ENCODE data around the gene MAEL.
"Not testable (repeated sequence)": the region's sequence is repeated elsewhere in the genome, so short reads cannot be mapped to it uniquely, and the experiment has no call there.

MAEL gene

GRCh38 chr1:166978821-166979220, 10.3 kb upstream of the MAEL start:
- DNase-seq (ENCODE audit: low spot score), result no peak

- DNase-seq (ENCODE audit: low spot score), result no peak
Measured at GRCh38 chr1:166980383-166980782, 8.7 kb upstream of the MAEL start.

GRCh38 chr1:166980818-166981217, 8.3 kb upstream of the MAEL start:
- DNase-seq (ENCODE audit: low spot score), result peak; percentile 77

DNA sequence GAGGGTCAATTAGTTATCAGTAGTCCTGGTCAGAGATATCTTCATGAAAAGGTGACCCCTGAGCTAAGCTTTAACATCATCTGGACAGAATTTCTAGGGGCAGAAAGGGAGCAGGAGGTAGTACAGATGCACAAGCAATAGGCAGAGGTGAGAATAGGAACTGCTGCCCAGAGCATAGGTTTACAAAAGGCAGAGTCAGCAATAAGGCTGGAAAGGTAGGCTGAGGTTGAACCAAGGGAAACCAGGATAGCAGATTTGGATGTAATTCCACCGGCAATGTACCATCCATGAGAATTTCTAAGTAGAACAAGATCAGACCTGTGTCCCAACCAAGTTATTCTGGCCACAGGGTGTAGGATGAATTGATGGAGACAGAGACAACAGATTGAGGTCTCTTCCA, 7.5 kb upstream of the MAEL start:
- no peak for DNase-seq (ENCODE audit: low spot score)

GRCh38 chr1:166999075-166999474, 10.0 kb downstream of the MAEL start:
- DNase-seq (ENCODE audit: low spot score), result peak; percentile 70

- DNase-seq (ENCODE audit: low spot score), result no peak
Measured at GRCh38 chr1:166999500-167000055, 10.5 kb downstream of the MAEL start.

DNA sequence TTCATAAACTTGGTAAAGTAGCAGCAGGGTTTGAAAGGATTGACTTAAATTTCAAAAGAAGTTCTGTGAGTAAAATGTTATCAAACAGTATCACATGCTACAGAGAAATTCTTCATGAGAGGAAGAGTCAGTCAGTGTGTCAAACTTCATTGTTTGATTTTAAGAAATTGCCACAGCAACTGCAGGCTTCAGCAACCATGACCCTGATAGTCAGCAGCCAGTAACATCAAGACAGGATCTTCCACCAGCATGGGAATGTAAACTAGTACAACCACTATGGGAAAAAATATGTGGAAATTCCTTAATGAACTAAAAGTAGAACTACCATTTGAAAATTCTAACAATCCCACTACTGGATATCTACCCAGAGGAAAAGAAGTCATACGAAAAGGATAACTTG, 11.5 kb downstream of the MAEL start:
- no peak for DNase-seq (ENCODE audit: low spot score)

DNA sequence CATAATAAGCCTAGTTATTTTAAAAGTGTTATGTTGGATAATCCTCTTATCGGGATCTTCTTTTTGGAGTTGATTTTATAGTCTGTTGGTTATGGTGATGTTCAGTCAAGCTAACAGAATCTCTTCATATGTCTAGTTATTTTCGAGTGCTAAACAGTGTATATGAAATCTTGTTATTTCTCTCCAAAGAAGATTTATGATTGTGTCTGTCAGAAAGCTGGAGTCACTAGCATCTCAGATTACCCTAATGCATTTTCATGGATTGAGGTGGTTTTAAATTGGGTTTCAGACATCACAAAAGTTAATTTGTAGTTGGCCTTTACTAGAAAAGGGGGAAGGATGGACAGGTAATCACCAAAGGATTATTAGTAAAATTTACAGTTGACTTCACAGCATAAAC, 13.3 kb downstream of the MAEL start:
- DNase-seq (ENCODE audit: low spot score), result no peak

GRCh38 chr1:167003711-167004110, 14.6 kb downstream of the MAEL start:
- peak; percentile 80 for DNase-seq (ENCODE audit: low spot score)

DNA sequence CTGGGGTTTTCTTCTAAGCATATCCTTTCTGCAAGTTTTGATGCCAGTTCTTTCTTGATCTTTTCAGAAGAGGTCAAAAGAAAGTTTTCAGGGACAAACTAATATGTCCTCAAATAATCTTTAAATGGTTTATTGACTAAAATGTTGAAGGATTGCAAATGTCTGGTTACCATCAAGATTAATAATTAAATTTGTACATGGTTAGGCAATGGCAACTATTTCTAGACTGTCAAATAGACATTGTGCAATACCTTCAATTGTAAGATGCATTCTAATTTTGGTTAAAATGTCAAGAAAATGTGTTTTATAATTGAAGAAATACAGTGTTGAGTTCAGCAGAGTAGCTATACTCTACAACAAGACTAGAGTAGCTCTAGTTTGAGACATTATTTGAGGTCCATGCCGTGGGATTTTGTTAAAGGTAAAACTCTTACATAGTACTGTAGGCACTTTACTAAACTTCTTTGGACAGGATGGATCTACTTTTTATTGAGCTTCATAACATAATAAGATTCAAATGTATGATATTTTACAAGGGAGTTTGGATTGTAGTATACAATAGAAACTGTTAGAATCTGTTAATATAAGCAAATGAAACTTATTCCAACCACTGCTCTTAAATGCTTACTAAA, 22.6 kb downstream of the MAEL start:
- no peak for DNase-seq (ENCODE audit: low spot score)

DNA sequence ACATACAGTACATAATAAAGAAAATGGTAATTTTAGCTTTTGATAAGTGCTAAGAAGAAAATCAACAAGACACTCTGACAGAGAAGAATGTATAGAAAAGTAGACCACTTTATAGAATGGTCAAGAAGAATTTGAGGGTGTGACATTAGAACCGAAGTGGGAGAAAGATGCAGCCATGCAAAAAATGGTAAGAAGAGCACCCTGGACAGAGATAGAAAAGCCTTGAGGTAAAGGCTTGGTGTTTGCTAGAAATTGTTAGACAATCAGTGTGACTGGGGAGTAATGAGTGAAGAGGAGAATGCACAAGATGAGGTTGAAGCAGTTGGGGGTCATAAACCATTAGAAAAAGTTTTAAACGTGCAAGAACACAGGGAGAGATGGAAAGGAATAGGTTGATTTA, 23.5 kb downstream of the MAEL start:
- DNase-seq (ENCODE audit: low spot score), result no peak

DNA sequence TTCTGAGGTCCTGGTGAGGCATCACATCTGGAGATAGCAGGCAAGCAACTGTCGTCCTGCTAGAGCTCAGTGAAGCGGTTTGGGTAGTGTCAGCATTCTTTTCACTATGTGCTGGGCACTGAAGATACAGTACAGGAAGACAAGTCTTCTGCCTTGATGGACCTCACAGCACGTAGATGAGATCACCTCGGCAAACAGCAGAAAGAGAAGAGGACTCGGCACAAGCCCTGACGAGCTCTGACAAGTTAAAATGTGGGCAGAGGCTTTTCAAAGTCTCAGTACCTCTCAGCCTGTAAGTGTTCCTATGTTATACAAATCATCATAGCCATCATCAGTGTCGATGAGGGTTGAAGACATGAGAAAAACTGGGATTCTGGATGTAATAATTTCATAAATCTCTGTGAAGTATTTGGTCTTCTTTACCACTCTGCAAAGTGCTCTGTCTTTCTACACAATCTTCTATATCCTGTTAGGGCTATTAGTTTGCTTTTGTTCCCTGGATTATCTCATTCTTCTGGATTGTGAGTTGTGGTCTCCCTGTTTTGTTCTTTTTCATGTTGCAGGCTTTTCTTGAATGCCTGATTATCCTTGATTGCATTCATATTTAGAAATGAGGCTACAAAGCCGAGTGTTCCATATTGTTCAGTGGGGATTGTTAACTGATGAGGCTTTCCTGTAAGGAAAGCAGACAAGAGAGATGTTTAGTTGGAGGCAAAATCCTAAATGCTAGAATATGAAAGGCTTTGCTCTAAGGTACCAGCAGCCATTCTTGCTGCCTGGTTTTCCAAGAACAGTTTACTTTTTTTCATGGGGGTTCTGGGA, 24.2 kb downstream of the MAEL start:
- DNase-seq (ENCODE audit: low spot score), result no peak

DNA sequence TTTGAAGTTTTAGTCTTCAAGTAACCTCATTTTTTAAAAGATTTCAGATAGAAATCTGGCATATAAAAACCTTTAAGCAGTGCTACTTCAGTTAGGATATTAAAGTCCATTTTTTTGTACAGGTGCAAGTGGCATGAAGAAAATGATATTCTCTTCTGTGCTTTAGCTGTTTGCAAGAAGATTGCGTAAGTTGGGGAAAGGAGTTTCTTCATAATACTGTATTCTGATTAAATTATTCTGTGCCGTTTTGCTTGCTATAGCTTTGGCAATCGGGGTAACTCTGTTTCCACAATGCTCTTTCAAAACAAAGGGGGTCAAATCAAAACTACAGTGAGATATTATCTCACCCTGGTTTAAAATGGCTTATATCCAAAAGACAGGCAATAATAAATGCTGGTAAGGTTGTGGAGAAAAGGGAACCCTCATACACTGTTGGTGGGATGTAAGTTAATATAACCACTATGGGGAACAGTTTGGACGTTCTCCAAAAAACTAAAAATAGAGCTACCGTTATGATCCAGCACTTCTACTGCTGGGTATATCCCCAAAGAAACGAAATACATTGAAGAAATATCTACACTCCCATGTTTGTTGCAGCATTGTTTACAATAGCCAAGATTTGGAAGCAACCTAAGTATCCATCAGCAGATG, 27.1 kb downstream of the MAEL start:
- DNase-seq (ENCODE audit: low spot score), result no peak

DNA sequence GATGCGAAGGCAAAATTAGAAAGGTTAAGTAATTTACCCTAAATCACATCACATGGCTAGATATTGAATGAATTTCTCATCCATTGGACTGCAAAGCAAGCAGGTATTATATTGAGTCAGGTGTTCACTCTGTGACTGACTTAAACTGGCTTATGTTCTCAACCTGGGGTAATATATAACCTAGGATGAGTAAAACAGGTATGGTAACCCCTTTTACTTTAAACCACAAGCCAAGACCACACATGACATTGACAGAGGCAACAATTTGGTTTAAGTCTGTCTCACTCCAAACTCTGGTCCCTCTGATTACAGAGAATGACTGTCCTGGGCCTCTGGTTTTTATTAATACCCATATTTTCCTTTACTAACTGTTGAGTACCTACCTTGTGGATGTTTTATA, 33.3 kb downstream of the MAEL start:
- DNase-seq (ENCODE audit: low spot score), result peak; percentile 52

DNA sequence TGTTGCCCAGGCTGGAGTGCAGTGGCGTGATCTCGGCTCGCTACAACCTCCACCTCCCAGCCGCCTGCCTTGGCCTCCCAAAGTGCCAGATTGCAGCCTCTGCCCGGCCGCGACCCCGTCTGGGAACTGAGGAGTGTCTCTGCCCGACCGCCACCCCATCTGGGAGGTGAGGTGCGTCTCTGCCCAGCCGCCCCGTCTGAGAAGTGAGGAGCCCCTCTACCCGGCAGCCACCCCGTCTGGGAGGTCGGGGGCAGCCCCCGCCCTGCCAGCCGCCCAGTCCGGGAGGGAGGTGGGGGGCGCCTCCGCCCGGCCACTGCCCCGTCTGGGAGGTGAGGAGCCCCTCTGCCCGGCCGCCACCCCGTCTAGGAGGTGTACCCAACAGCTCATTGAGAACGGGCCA, 40.5 kb downstream of the MAEL start:
- not testable (repeated sequence) for DNase-seq (ENCODE audit: low spot score)

GRCh38 chr1:167033646-167034045, 44.6 kb downstream of the MAEL start:
- DNase-seq (ENCODE audit: low spot score), result no peak

GRCh38 chr1:167043752-167044488, 54.8 kb downstream of the MAEL start:
- peak; percentile 88 for DNase-seq (ENCODE audit: low spot score)

DNA sequence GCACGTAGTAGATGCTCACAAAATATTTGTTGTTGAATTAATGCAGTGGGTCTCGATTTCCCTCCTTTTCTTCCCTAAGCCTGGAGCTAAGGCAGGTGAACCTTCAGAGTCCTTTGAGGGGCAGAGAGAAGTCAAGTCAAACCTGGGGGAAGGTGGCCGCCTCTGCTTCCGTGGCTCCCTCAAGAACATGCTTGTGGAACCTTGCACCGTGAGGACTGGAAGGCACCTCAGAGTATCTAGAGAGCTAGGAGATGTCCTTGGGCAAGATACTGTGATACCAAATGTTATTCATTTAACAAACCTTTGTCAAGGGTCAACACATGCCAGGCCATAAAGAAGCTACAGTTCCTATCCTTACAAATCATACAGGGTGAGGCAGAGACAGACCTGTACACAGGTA, 62.8 kb downstream of the MAEL start:
- no peak for DNase-seq (ENCODE audit: low spot score)

GRCh38 chr1:167052389-167052788, 63.3 kb downstream of the MAEL start:
- peak; percentile 38 for DNase-seq (ENCODE audit: low spot score)

DNA sequence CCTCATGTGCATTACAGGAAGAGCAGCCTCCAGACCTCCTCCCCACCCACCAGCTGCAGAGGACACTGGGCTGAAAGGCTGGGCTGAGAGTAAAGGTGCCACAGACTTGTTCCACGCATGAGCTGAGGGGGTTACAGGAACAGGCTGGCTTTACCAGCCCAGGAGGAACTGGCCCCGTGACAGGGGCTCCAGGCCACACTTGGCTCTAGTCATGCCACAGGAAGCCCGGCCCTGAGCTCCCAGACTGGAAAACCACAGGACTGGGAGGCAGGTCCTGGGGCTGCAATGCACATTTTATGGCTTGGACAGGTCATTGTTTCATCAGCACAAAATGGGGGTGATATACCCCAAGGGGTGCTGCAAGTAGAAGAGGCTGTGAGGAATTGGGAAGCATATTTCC, 65.5 kb downstream of the MAEL start:
- peak; percentile 33 for DNase-seq (ENCODE audit: low spot score)

DNA sequence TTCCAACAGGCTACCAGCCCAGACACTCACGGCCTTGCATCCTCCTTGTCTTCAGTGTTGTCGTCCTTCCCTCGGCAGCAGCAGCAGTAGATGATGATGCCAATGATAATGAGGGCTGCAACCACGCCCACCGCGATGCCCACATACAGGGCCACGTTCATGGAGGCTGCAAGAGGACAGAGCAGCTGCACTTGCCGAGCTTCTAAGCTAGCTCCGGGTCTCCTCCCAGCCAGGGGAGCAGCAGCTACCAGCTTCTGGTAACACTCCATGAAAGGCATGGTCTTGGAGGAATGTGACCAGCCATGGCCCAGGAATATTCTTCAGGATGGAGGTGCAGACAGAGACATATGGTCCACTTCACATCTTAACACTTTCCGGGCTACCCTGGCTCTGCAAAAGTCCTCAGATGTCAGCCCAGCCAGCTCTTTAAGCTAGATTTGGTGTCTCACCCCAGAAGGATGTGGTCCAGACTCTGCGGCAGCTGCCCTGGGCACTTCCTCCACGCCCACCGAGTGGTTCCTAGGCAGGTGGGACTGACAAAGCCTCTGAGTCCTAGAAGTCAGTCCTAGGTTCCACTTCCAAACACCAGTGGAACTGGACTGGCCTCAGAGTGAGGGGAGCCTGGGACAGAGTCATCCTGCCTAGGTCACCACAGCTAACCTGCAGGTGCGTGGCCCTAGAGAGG, 66.0 kb downstream of the MAEL start:
- peak; percentile 42 for DNase-seq (ENCODE audit: low spot score)
